HEK293T (cell line): ENCODE data around the gene POLR3GL.

ENCODE experiments used
- CTCF ChIA-PET: fragments of 350-600 bp; formaldehyde crosslinking; extraction: SDS; loops from one replicate; lab custom pipeline; 2021; ENCODE audit warnings: antibody characterized with exemption, inconsistent platforms; lab: Yijun Ruan, JAX
- POLR2A ChIA-PET: fragments of 350-600 bp; formaldehyde crosslinking; extraction: SDS; loops from one replicate; lab custom pipeline; 2020; ENCODE audit warnings: antibody characterized with exemption, inconsistent platforms; lab: Yijun Ruan, JAX
- DNase-seq: peaks from one replicate; pipeline ENCODE4 v3.0.0; 2012; ENCODE audit warnings: mixed read lengths; ENCODE audit errors: extremely low spot score
- ARNT ChIP-seq: fragments of 450-650 bp; IDR thresholded peaks from 2 replicates; pipeline ENCODE4 v1.6.1; 2017; ENCODE audit warnings: mild to moderate bottlenecking
- BHLHE40 ChIP-seq: fragments of 450-650 bp; IDR thresholded peaks from 2 replicates; pipeline ENCODE4 v1.6.1; 2016; ENCODE audit warnings: mild to moderate bottlenecking, moderate library complexity, borderline replicate concordance
- CTBP1 ChIP-seq: fragments of 450-650 bp; IDR thresholded peaks from 2 replicates; pipeline ENCODE4 v1.6.1; 2016; ENCODE audit warnings: borderline replicate concordance
- ELF4 ChIP-seq: fragments of 450-650 bp; IDR thresholded peaks from 2 replicates; pipeline ENCODE4 v1.6.1; 2017; ENCODE audit warnings: antibody characterized with exemption
- FOXA1 ChIP-seq: fragments of 450-650 bp; IDR thresholded peaks from 2 replicates; pipeline ENCODE4 v1.6.1; 2016; ENCODE audit warnings: mild to moderate bottlenecking
- FOXK2 ChIP-seq: fragments of 450-650 bp; IDR thresholded peaks from 2 replicates; pipeline ENCODE4 v1.6.1; 2016; ENCODE audit warnings: mild to moderate bottlenecking
- FOXM1 ChIP-seq: fragments of 450-650 bp; IDR thresholded peaks from 2 replicates; pipeline ENCODE4 v1.6.1; 2017; ENCODE audit warnings: mild to moderate bottlenecking, borderline replicate concordance
- HDGF ChIP-seq: fragments of 450-650 bp; IDR thresholded peaks from 2 replicates; pipeline ENCODE4 v1.6.1; 2017; ENCODE audit warnings: antibody characterized with exemption, borderline replicate concordance
- L3MBTL2 ChIP-seq: fragments of 450-650 bp; conservative IDR thresholded peaks from 2 replicates; pipeline ENCODE4 v1.6.1; 2016; ENCODE audit warnings: mild to moderate bottlenecking
- LEF1 ChIP-seq: fragments of 450-650 bp; IDR thresholded peaks from 2 replicates; pipeline ENCODE4 v1.6.1; 2017; ENCODE audit warnings: mild to moderate bottlenecking, borderline replicate concordance
- NFRKB ChIP-seq: fragments of 450-650 bp; IDR thresholded peaks from 2 replicates; pipeline ENCODE4 v1.6.1; 2016; ENCODE audit warnings: mild to moderate bottlenecking, moderate library complexity
- PKNOX1 ChIP-seq: fragments of 450-650 bp; IDR thresholded peaks from 2 replicates; pipeline ENCODE4 v1.6.1; 2016
- SP1 ChIP-seq: fragments of 450-650 bp; IDR thresholded peaks from 2 replicates; pipeline ENCODE4 v1.6.1; 2017
- SUZ12 ChIP-seq: fragments of 450-650 bp; IDR thresholded peaks from 2 replicates; pipeline ENCODE4 v1.6.1; 2016; ENCODE audit warnings: mild to moderate bottlenecking
- TARDBP ChIP-seq: fragments of 450-650 bp; IDR thresholded peaks from 2 replicates; pipeline ENCODE4 v1.6.1; 2016
- ZNF384 ChIP-seq: fragments of 450-650 bp; IDR thresholded peaks from 2 replicates; pipeline ENCODE4 v1.6.1; 2016

POLR3GL gene

GRCh38 chr1:145997718-145998023 lies 33.2 kb downstream of the POLR3GL start:
- no peak for DNase-seq
- TF ChIP-seq BHLHE40 (no peak), LEF1 (no peak), ARNT (no peak), TARDBP (no peak), FOXK2 (no peak), HDGF (no peak), L3MBTL2 (no peak), SUZ12 (no peak), FOXA1 (no peak), FOXM1 (no peak)
- ChIA-PET CTCF (interaction anchor here (0.9 to 2.6 kb wide), 3 partner anchors 10 to 152 kb away, joined by 3 to 10 read pairs (median 9); partner anchors contain the start of gene NUDT17), POLR2A (interaction anchor here (0.6 to 4.2 kb wide), 9 partner anchors 8 to 138 kb away, joined by 3 to 54 read pairs (median 3); partner anchors contain the start of gene PIAS3)

GRCh38 chr1:145999321-146000024 lies 35.0 kb downstream of the POLR3GL start:
- no peak for DNase-seq
- ChIA-PET POLR2A (interaction anchor here (0.6 to 0.7 kb wide), 2 partner anchors 20 to 35 kb away, joined by 3 to 4 read pairs; partner anchors contain the start of genes ANKRD34A and POLR3GL), CTCF (interaction anchor here (2.5 kb wide), 1 partner anchor 22 kb away, joined by 9 read pairs; no protein-coding TSS in a partner anchor)
- no peak for TF ChIP-seq PKNOX1
- TF ChIP-seq LEF1 = no peak
- no peak for TF ChIP-seq SUZ12
- TF ChIP-seq ZNF384 = no peak
- no peak for TF ChIP-seq CTBP1
- TF ChIP-seq NFRKB = no peak
- no peak for TF ChIP-seq ARNT
- TF ChIP-seq BHLHE40 = no peak
- no peak for TF ChIP-seq L3MBTL2
- no peak for TF ChIP-seq SP1
- no peak for TF ChIP-seq FOXK2
- no peak for TF ChIP-seq FOXM1
- no peak for TF ChIP-seq HDGF
- no peak for TF ChIP-seq TARDBP
- no peak for TF ChIP-seq ELF4

- DNase-seq = no peak
- POLR2A ChIA-PET = interaction anchor here (0.6 to 4.1 kb wide), 4 partner anchors 9 to 169 kb away, joined by 3 to 18 read pairs (median 4); partner anchors contain the start of gene RBM8A
- CTCF ChIA-PET = no interaction called here
- TF ChIP-seq FOXA1 (no peak), ZNF384 (no peak), ARNT (no peak), SUZ12 (no peak), FOXM1 (no peak), HDGF (no peak)
Measured at GRCh38 chr1:146001709-146002108, 37.2 kb downstream of the POLR3GL start.

GRCh38 chr1:146007489-146008133 lies 43.1 kb downstream of the POLR3GL start:
- TF ChIP-seq FOXA1 (no peak), ZNF384 (no peak), TARDBP (no peak), ELF4 (no peak), CTBP1 (no peak), FOXK2 (no peak), ARNT (no peak), HDGF (no peak), PKNOX1 (no peak), SP1 (no peak), NFRKB (no peak), SUZ12 (no peak), L3MBTL2 (no peak), BHLHE40 (no peak)
- no peak for DNase-seq
- ChIA-PET CTCF (interaction anchor here (0.6 to 2.3 kb wide), 15 partner anchors 9 to 149 kb away, joined by 3 to 42 read pairs (median 5); partner anchors contain the start of genes ANKRD34A, PIAS3, POLR3GL and TXNIP), POLR2A (interaction anchor here (0.7 to 1.3 kb wide), 5 partner anchors 11 to 80 kb away, joined by 3 to 5 read pairs (median 3); partner anchors contain the start of genes ANKRD34A, LIX1L, POLR3GL and RBM8A)

- POLR2A ChIA-PET = interaction anchor here (1.0 to 2.0 kb wide), 4 partner anchors 14 to 83 kb away, joined by 3 to 7 read pairs (median 4); partner anchors contain the start of genes ANKRD34A, POLR3GL, RBM8A and TXNIP
- TF ChIP-seq L3MBTL2 (no peak), PKNOX1 (no peak)
- CTCF ChIA-PET = interaction anchor here (0.8 to 2.2 kb wide), 4 partner anchors 31 to 164 kb away, joined by 3 to 12 read pairs (median 6); partner anchors contain the start of genes ANKRD34A and POLR3GL
- no peak for DNase-seq
Measured at GRCh38 chr1:146010126-146010738, 45.7 kb downstream of the POLR3GL start.
